ENCODE measurements around the gene CCDC12.

Gene CCDC12

DNA sequence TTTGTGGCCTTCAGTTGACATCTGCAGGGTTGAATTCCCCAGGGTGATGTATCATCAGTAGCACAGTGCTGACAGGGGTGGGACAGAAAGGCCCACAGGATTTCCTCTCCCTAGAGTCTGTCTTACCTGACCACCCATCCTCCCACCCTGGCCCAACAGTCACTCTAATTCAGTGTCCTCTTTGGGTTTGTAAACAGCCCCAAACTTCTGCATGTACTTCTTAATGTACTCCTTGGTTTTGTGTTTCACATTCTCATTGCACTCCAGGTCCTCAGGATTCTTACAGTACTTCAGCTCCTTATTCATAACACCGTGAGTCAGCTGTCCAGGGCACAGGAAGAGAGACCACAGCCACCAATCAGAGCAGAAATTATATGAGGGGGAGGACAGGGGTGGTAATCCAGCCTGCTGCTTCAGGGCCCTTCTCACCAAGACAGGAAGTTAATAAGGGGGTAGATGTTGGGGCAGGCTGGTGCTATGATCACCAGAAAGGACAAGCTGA lies 40.4 kb upstream of the CCDC12 start:
- H3K27ac ChIP-seq, result no peak overlapping the region
- TF ChIP-seq, protein P1, sequence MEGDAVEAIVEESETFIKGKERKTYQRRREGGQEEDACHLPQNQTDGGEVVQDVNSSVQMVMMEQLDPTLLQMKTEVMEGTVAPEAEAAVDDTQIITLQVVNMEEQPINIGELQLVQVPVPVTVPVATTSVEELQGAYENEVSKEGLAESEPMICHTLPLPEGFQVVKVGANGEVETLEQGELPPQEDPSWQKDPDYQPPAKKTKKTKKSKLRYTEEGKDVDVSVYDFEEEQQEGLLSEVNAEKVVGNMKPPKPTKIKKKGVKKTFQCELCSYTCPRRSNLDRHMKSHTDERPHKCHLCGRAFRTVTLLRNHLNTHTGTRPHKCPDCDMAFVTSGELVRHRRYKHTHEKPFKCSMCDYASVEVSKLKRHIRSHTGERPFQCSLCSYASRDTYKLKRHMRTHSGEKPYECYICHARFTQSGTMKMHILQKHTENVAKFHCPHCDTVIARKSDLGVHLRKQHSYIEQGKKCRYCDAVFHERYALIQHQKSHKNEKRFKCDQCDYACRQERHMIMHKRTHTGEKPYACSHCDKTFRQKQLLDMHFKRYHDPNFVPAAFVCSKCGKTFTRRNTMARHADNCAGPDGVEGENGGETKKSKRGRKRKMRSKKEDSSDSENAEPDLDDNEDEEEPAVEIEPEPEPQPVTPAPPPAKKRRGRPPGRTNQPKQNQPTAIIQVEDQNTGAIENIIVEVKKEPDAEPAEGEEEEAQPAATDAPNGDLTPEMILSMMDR (conservative IDR thresholded peaks at IDR 0.05), result no peak
- TF ChIP-seq ZFX (IDR thresholded peaks at IDR 0.05), result no peak

DNA sequence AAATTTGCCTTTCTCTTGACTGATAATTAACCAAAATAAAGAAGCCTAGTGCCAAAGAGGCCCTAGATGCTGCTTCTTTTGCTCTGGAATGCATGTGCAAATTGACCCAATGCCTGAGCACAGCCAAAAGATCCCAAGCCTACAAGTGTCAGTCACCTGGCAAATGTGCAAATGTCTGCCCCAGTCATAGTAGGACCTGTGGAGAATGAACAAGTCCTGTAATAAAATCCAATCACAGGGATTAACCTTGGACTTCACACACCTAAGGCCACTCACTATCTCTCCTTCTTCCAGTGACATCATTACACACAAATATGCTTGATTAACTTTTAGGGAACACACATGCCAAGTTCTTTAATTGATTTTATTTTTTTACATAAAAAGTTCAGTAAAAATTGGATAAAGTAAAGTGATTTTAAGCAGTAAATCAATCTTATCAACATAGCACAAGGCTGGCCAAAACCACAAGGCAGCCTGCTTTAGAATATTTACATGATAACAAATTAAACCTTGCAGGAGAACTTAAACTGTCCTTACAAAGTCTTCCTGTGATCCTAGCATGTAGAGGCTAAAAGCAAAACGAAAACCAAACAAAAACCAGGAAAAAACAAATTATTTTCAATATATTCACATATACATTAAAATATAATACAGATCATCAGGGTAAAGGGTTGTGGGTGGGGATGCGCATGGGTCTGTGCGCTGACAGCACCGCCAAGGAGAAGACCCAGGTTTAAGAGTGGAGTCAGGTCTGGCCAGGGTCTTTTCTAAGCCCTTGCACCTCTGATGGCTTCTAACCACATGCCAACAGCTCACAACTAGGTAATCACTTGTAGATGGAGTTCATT lies 39.8 kb upstream of the CCDC12 start:
- no peak overlapping the region for H3K27ac ChIP-seq
- TF ChIP-seq ZFX (IDR thresholded peaks at IDR 0.05), result no peak
- TF ChIP-seq, protein P1 (conservative IDR thresholded peaks at IDR 0.05), result no peak

DNA sequence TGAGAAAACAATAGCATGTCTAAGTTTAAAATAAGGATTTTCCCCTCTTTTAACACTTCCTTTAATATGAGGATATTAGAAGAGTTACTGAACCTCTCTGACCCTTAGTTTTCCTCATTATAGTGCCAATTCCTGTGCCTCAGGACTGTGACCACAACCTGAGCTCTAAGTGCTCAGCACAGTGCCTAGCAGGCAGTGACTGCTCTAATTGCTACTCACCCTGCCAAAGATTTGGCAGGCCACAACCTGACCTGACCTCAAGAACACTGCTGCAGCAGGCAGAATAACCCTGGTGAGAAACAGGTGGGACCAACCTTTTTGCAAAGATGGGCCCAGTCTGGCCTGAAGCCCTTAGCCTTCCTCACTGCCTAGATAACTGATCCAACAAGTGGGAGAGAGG lies 38.6 kb upstream of the CCDC12 start:
- no peak overlapping the region for H3K27ac ChIP-seq
- TF ChIP-seq, protein P1 (conservative IDR thresholded peaks at IDR 0.05), result no peak
- TF ChIP-seq ZFX (IDR thresholded peaks at IDR 0.05), result no peak

DNA sequence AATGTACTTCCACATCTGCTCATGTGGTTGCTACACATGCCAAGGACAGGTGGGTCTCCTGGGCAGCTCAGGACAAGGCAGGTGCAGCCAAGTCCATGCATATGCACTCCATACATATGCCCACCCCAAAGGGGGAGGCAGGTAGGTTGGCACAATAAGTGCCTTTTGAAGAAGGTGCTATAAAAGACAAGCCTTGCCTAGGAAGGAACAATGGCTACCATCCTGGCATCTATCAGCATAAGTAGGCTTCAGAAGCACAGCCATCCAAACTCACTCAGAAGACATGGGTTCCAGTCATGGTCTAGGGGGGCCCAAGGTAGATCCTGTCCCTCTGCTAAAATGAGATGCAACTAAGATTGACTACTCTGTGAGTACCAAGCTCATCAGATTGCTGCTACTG lies 37.5 kb upstream of the CCDC12 start:
- H3K27ac ChIP-seq, result no peak overlapping the region
- TF ChIP-seq, protein P1 (conservative IDR thresholded peaks at IDR 0.05), result no peak
- TF ChIP-seq ZFX (IDR thresholded peaks at IDR 0.05), result no peak

DNA sequence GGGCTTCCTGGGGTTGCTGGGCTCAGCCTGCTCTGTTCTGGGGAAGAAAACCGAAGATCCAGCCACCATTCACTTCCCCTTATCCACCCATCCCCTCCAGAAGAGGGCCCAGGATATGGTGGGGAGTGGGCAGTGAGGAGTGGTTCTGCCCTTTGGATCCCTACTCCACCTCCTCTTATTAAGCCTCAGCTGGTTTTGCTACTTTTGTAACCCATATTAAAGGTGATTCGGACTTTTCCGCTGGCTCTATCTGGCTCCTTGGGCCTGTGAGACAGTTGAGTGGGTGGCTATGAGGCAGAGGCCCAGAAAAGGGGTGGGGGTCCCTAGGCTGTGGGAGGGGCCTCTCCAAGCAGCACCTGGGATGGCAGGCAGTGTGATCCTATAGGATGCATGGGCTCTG lies 36.7 kb upstream of the CCDC12 start:
- no peak overlapping the region for H3K27ac ChIP-seq
- no peak for TF ChIP-seq ZFX (IDR thresholded peaks at IDR 0.05)
- TF ChIP-seq, protein P1 (conservative IDR thresholded peaks at IDR 0.05), result no peak

DNA sequence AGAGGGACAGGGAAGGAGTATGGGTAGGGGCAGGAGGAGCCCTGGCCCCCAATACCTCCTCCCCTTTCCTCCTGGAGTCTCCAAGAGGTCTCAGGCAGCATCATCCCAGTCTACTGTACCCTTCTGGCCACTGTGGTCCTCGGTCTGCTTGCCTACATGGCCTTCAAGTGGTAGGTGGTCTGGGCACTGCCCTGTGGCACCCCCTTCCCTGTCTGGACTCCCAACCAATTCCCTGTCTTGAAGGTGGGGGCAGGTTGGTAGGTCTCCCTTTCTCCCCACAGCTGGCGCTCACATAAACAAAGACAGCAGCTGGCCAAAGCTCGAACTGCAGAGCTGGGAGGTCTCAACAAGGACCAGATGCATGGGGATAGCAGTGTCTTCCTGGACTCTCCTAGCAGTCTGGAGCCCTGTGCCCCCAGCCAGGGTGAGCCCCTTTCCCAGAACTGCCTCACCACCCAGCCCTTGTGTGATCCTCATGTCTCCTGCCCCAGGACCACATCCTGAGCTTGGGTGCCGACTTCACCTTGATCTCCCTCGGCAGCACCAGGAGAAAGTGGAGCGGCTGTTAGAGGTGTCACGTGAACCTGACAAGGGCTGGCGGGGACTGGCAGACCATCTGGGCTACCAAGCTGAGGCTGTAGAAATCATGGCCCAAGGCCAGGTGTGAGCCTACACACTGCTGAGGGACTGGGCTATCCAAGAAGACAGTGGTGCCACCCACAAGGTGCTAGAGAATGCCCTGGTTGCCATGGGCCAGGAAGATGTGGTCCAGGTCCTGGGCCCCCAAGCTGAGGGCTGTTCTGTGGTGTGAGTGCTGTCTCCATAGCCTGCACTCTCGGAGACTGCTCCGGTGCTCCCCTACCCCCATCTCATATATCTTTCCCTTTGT lies 36.0 kb upstream of the CCDC12 start:
- H3K27ac ChIP-seq, result no peak overlapping the region

More for the DNA sequence above, 36.0 kb upstream of the CCDC12 start:
- no peak for TF ChIP-seq ZFX (IDR thresholded peaks at IDR 0.05)
- TF ChIP-seq, protein P1 (conservative IDR thresholded peaks at IDR 0.05), result no peak
